GM19455 (cell line): ENCODE measurements around the gene ZNF213.
"Not testable (repeated sequence)": the region's sequence is repeated elsewhere in the genome, so short reads cannot be mapped to it uniquely, and the experiment has no call there.

Experiments used
- ATAC-seq: cut with Tn5 transposase; IDR thresholded peaks from one replicate; pipeline ENCODE4 v1.9.1; 2021; ENCODE audit not compliant: unreplicated experiment

The ZNF213 gene

DNA sequence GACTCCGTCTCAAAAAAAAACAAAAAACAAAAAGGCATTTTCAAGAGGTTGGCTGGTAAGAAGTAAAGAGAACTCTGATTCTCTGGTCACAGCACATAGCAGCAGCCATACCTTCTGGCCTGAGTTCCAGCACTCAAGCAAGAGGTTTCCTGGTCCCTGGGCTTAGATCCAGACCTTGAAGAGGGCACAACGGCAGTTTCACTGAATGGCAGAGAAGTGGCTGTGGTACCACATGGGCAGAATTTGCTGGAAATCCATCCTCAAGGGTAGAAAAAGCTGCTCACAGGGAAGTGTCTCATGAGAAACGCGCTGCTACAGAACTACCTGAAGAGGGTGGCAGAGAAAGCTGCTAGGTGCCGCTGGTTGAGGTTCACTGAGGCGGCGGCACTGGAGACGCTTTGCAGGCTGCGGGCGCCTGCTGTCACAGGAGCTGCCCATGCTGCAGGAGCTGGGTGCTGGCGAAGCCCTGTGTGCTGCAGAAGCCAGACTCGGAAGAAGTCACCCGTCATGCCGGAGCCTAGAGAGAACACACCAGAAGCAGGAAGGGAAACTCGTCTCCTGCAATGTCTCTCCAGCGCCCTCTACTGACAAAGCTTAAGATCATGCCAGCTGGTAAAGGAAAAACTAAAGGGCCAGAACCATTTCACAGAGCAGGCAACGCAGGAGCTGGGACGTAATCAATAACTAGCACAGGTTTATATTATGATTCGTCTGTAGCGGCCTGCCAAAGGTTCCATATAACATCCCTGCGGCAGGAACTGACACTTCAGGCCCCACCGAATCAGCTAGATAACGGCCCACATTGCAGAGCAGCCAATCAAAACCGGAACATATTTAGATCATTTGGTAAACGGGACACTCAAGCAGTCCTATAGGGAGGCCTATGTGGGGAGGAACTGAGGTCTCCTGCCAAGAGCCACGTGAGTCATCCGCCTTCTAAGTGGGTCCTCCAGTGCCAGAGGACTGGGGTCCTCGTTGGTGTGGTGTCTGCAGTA is 5.4 kb upstream of the ZNF213 start:
- no peak for ATAC-seq

DNA sequence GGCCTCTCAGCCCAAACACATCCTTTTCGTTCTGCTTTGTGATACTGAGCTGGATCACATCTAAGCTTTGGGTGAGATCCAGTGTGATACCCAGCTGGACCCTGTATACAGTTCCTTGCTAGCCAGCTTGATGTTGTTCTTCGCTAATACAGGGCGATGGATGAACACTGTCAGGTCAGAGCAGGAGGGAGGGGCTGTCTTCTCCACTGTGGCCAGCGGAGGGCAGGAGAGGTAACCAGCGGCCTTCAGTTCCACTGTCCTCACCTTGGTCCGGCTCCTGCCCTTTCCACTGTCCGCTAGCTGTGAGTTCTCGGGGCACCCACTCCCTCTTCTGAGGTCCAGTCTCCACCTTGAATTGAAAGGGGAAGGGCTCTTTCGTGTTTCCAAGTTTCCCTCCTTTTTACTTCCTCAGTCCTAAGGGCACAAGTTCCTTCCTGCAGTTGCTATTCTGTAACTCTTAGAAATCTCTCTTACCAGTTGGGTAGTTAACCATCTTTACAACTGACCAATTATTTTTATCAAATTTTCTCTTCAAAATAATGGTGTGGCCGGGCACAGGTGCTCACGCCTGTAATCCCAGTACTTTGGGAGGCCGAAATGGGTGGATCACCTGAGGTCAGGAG is 3.0 kb upstream of the ZNF213 start:
- ATAC-seq = no peak

DNA sequence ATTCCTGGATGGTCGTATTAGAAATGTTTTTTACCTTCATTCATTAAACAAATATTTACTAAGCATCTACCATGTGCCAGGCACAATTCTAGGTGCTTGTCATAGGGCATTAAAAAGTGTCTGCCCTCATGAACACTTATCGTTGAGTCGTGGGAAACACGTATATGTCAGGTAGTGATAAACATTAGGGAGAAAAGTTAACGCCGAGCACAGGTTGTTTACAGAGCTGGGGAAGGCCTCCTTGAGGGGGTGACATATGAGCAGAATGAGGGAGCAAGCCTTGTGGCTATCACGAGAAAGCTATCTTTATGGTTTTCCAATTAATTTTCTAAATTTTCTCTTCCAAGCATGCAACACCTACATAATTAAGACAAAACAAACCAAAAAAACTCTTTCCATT is 985 bp upstream of the ZNF213 start:
- ATAC-seq = no peak

DNA sequence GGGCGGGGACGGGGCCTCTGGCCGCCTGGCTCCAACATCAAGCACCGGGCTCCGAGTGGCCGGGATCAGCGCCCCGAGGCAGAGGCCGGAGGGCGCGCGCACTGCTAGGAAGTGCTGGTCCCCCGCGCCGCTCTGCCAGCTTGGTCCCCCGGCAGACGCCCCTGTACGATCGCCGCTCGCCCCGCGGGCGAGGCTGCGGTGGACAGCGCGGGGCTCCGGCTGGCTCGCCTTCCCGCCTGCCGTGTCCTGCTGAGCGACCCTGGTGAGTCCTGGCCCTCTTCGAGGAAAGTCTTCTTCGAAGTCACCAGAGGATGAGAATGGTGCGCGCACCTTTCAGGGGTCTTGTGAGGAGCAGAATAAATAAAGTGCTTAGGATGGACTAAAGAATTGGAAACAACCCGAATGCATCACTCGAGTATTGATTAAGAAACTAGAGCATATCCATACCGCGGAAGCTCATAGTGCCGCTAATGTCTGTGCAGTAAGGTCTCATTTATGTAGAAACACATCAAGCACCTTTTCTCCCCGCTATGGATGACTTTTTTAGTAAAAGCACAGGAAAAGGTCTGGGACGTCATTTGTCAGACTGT is 392 bp downstream of the ZNF213 start:
- no peak for ATAC-seq

DNA sequence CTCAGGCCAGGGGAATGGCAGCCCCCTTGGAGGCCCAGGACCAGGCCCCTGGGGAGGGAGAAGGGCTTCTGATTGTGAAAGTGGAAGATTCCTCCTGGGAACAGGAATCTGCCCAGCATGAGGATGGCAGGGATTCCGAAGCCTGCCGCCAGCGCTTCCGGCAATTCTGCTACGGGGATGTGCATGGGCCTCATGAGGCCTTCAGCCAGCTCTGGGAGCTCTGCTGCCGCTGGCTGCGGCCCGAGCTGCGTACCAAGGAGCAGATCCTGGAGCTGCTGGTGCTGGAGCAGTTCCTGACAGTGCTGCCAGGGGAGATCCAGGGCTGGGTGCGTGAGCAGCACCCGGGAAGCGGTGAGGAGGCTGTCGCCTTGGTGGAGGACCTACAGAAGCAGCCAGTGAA is 2.4 kb downstream of the ZNF213 start:
- no peak for ATAC-seq

DNA sequence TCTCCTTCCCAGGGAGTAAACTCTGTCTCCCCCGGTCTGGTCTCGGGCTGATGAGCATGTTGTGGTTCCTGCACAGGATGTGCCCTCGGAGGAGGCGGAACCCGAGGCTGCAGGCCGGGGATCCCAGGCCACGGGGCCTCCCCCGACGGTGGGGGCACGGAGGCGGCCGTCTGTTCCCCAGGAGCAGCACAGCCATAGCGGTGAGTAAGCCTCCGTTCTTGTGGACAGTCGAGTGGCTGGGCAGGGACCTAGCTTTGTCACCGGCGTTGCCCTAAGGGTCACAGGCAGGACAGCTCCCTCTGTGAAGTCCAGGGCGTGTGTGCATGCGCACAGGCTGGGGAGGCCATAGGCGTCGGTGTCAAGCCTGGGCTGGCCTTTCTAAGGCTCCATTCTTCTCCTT is 3.5 kb downstream of the ZNF213 start:
- ATAC-seq = no peak

DNA sequence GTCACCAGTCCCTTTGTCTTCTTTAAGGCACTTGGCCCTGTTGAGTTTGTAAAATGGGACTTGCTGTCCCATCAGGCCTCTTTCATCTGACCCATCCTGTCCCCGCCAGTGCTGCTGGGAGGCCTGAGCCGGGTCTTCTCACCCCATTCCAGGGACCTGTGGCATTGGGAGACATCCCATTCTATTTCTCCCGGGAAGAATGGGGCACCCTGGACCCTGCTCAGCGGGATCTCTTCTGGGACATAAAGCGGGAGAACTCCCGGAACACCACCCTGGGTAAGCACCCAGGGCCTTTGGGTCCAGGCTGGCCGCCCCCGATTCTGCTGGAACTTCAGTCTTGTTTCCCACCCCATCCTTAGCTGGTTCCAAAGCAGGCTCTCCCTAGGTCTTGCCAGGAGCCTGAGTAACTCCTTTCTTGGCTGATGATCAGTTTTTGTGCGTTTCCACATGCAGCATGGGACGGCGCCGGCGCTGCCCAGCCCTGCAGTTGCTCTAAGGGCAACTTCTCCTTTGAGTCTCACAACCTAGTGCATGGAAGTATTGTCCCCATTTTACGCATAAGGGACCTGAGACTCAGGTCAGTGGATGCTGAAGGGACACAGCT is 4.1 kb downstream of the ZNF213 start:
- ATAC-seq = no peak

- ATAC-seq = not testable (repeated sequence)
Observed at GRCh38 chr16:3139561-3139960, 4.7 kb downstream of the ZNF213 start.

- ATAC-seq = no peak
Observed at GRCh38 chr16:3140603-3141427, 6.0 kb downstream of the ZNF213 start.

DNA sequence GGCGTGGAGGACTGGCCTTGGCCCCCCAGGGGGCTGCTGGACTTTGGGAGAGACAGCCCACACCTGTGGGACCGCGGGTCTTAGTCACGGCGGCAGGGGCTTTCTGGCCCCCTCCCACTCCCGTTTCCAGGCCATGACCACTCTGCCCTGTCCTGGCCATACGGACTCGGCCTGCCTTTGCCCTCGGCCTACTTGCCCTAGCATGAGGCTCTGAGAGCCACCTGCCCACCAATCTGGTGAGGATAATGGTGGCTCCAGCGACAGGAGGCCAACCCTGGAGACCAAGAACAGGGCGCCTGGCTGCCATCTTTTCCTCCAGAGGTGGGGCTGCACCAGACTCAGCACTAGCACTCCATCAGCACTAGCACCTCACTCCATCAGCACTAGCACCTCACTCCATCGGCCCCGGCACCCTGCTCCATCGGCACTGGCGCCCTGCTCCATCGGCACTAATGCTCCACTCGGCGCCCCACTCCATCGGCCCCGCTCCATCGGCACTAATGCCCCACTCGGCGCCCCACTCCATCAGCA is 7.0 kb downstream of the ZNF213 start:
- ATAC-seq = no peak

DNA sequence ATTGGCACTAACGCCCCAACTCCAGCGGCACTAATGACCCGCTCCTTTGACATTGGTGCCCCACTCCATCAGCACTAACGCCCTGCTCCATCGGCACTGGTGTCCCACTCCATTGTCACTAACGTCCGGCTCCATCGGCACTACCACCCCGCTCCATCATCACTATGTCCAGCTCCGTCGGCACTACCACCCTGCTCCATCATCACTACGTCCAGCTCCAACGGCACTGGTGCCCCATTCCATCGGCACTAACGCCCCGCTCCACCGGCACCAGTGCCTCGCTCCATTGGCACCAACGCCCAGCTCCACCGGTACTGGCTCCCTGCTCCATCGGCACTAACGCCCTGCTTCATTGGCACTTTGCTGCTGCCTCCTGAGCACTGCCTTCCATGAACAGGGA is 7.5 kb downstream of the ZNF213 start:
- ATAC-seq = no peak

DNA sequence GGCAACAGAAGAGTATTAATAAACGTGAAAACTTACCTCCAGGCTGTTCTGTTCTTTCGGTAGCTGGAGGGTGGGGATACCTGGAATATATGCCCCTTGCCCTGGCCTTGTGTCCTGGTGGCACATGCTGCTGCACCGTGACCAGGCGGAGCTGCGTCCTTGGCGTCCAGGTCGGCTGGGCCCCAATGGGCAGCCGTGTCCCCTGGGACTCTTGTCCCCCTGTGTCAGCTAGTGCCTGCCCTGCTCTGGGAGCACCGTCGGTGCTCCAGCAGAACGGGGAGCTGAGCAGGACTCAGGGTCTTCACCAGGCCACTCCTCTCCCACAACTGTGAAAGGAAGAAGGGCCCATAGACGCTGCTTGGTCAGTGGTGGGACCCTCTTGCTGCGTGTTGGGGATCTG is 7.9 kb downstream of the ZNF213 start:
- ATAC-seq = no peak

- no peak for ATAC-seq
Observed at GRCh38 chr16:3143189-3143588, 8.4 kb downstream of the ZNF213 start.

DNA sequence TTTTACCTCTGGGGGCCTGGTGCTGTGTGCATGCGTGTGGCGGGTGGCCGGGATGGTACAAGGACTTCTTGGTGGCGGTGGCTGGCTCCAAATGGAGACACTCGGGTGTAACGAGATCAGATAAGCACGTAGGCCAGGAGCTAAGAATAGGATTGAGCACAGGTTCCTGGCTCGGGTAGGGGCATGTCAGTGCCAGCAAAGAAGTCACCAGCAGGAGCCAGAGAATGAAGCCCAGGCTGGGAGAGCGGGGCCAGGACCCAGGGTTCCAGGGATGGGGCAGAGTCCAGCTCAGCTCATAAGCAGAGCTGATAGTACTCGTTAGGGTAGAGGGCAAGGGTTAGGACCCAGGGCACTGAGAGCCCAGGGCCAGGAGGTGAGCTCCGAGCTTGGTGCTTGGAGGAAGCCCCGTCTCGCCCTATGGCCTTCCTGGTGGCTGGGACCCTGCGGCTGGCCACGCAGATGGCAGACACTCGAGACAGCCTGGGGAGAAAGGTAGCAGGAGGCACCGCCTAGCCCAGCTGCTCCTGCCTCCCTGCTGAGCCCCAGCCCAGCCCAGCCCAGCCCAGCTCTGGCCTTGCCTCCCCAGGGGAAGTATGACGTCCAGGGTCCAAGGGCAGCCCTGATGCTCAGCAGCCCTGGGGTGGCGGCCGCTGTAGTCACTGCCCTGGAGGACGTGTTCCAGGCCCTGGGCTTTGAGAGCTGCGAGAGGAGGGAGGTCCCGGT is 8.9 kb downstream of the ZNF213 start:
- no peak for ATAC-seq

- no peak for ATAC-seq
Observed at GRCh38 chr16:3144321-3144983, 9.6 kb downstream of the ZNF213 start.

DNA sequence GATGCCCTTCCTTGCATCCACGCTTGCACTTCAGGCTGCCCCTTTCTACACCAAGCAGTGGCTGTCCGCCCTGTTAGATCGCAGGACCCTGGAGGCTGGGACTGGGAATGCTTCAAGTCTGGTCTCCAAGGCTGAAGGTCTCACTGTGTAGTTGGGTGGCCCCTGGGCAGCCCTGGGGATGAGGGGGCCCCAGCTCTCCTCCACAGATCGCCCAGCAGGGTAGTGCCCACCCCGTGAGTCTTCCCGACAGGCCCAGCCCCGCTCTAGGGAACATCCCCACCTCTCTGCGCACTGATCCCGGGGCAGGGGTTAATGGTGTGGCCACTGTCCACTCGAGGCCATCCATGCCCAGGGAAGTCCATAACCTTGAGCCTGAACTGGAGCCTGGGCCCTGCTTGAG is 10.3 kb downstream of the ZNF213 start:
- no peak for ATAC-seq

- no peak for ATAC-seq
Observed at GRCh38 chr16:3145660-3146059, 10.8 kb downstream of the ZNF213 start.

DNA sequence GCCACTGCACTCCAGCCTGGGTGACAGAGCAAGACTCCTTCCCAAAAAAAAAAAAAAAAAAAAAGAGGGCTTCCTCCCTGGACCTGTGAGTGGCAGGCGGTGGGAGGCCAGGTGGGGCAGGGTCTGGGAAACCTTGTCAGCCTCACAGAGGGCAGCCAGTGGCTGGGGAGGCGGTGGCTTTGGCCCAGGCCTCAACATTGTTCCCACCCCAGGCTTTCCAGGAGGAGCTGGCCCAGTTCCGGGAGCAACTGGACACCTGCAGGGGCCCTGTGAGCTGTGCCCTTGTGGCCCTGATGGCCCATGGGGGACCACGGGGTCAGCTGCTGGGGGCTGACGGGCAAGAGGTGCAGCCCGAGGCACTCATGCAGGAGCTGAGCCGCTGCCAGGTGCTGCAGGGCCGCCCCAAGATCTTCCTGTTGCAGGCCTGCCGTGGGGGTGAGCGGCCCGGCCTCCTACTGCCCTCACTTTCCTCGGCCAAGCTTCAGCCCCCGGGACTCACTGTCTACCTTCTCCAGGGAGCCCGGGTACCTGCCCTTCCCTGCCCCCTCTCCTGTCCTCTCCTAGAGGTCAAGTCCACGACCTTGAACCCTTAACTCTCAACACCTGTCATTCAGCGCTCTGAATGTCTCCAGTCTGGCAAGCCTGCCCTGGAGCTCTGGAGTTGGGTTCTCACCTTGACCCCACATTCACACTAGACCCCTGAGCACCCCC is 12.4 kb downstream of the ZNF213 start:
- ATAC-seq = no peak

DNA sequence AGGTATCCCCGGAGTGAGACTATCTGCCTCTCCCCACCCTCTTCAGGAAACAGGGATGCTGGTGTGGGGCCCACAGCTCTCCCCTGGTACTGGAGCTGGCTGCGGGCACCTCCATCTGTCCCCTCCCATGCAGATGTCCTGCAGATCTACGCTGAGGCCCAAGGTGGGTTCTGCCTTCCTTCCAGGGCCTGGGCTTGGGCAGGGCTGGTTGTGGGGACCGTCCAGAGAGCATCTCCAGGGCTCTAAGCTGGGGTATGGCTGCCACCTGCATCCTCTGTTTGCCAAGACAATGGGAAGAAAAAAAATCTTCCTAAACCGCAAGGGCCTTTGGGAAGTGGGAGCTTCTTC is 12.9 kb downstream of the ZNF213 start:
- ATAC-seq = no peak
